HepG2 (cell line): ENCODE measurements around the gene NUP107. TPM values are rescaled to one million over a fixed set of nuclear protein-coding genes. Genes with fewer than 3 reads are reported as not detected.
A peak's percentile ranks its signal among the peaks of the same experiment; 100 is the strongest.

Experiments
- HNF4A ChIP-seq: sonication (generic); formaldehyde crosslinking; IDR thresholded peaks from 2 replicates; pipeline ENCODE4 v1.4.0; 2020; ENCODE audit warnings: missing genetic modification reagents
- JDP2 ChIP-seq: sonication (generic); formaldehyde crosslinking; IDR thresholded peaks from 2 replicates; pipeline ENCODE4 v1.8.1; 2022; ENCODE audit warnings: missing genetic modification reagents, borderline replicate concordance
- MYNN ChIP-seq: sonication (generic); formaldehyde crosslinking; IDR thresholded peaks from 2 replicates; pipeline ENCODE4 v1.4.0; 2020; ENCODE audit warnings: mild to moderate bottlenecking, low read depth, missing genetic modification reagents
- POGZ ChIP-seq: sonication (generic); formaldehyde crosslinking; IDR thresholded peaks from 2 replicates; pipeline ENCODE4 v1.4.0; 2020; ENCODE audit warnings: mild to moderate bottlenecking, missing genetic modification reagents
- TBP ChIP-seq: sonication (generic); formaldehyde crosslinking; IDR thresholded peaks from 2 replicates; pipeline ENCODE4 v1.5.0; 2020; ENCODE audit warnings: missing genetic modification reagents
- XRCC5 ChIP-seq: fragments of 200-400 bp; formaldehyde crosslinking; optimal IDR thresholded peaks from 2 replicates; pipeline ENCODE3; 2017; ENCODE audit warnings: mild to moderate bottlenecking, low read length
- ZNF746 ChIP-seq: sonication (generic); formaldehyde crosslinking; IDR thresholded peaks from 2 replicates; pipeline ENCODE4 v1.8.0; 2022; ENCODE audit warnings: mild to moderate bottlenecking, missing genetic modification reagents
- ZSCAN29 ChIP-seq: sonication (generic); formaldehyde crosslinking; conservative IDR thresholded peaks from 2 replicates; pipeline ENCODE4 v1.4.0; 2020; ENCODE audit warnings: mild to moderate bottlenecking, missing genetic modification reagents
- ZSCAN9 ChIP-seq: IDR thresholded peaks from 2 replicates; pipeline ENCODE4 v1.6.1; 2016; ENCODE audit warnings: borderline replicate concordance
- polyA plus RNA-seq, 8 experiments: library from polyadenylated mRNA; depleted of rRNA in 3 of 8; stranded (reverse) in 7 of 8; unstranded in 1 of 8; fragments of >200 nt; fragmentation: Illumina TruSeq in 4 of 8; extraction: Trizol in 4 of 8; gene quantifications; 2 replicates each; pipeline versions ENCODE4 v1.2.1 to v1.2.3, GENCODE V29; 2011 to 2016; ENCODE audit warnings: low read depth in 4 of 8, missing spikeins in 1 of 8, mixed read lengths in 1 of 8; ENCODE audit not compliant: insufficient read depth in 1 of 8
- total RNA-seq, 5 experiments: library from RNA; depleted of rRNA; stranded (reverse); fragments of >200 nt; fragmentation: Illumina TruSeq; extraction: Trizol; gene quantifications; 2 replicates each; pipeline ENCODE4 v1.2.3, GENCODE V29; 2016; ENCODE audit warnings: low read depth in 1 of 5
- TF ChIP-seq, protein P1 (sequence below): sonication (generic); formaldehyde crosslinking; IDR thresholded peaks from 2 replicates; pipeline ENCODE4; 2020; ENCODE audit warnings: missing genetic modification reagents, mild to moderate bottlenecking, borderline replicate concordance
- TF ChIP-seq, protein P2 (sequence below): sonication (generic); formaldehyde crosslinking; IDR thresholded peaks from 2 replicates; pipeline ENCODE4 v1.5.0; 2020; ENCODE audit warnings: mild to moderate bottlenecking, missing genetic modification reagents
- TF ChIP-seq, protein P3 (sequence below): sonication (generic); formaldehyde crosslinking; IDR thresholded peaks from 2 replicates; pipeline ENCODE4 v1.4.0; 2020; ENCODE audit warnings: missing genetic modification reagents
- TF ChIP-seq, protein P4 (sequence below): sonication (generic); IDR thresholded peaks from 2 replicates; pipeline ENCODE4 v1.6.1; 2016; ENCODE audit warnings: low read depth, borderline replicate concordance
- TF ChIP-seq, protein P5 (sequence below): sonication (generic); formaldehyde crosslinking; IDR thresholded peaks from 2 replicates; pipeline ENCODE4 v1.4.0; 2020; ENCODE audit warnings: mild to moderate bottlenecking, low read depth, missing genetic modification reagents
- TF ChIP-seq, protein P6 (sequence below): sonication (generic); formaldehyde crosslinking; IDR thresholded peaks from 2 replicates; pipeline ENCODE4 v1.8.1; 2023; ENCODE audit warnings: mild to moderate bottlenecking, moderate library complexity, missing genetic modification reagents

NUP107 gene
- total and polyA plus RNA-seq, 2 of the 13 experiments (the other 11 are each of a cell fraction or from before 2014, with no cell fraction given) = 54.7 to 100 TPM

DNA sequence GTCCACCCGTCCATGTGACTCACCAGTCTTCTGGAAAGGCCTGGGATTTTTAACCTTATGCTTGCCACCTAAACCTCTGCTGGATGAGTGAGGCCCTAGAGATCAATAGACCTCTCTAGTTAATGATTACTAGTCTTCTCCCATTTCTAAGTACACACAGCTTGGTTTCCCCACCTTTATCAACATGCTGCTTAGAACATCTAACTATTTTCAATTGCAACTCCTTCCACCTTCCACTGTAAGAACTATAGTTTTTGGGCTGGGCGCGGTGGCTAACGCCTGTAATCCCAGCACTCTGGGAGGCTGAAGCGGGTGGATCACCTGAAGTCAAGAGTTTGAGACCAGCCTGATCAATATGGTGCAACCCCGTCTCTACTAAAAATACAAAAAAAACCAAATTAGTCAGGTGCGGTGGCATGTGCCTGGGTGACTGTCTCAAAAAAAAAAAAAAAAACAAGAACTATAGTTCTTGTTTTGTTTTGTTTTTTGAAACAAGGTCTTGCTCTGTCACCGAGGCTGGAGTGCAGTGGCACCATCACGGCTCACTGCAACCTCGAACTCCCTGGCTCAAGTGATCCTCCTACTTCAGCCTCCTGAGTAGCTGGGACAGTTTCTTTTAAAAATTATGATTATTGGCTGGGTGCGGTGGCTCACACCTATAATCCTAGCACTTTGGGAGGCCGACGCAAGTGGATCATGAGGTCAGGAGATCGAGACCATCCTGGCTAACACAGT is 102.5 kb downstream of the NUP107 start (continued):
- no peak for TF ChIP-seq JDP2 (CRISPR knock-in tag)
- TF ChIP-seq, protein P1, sequence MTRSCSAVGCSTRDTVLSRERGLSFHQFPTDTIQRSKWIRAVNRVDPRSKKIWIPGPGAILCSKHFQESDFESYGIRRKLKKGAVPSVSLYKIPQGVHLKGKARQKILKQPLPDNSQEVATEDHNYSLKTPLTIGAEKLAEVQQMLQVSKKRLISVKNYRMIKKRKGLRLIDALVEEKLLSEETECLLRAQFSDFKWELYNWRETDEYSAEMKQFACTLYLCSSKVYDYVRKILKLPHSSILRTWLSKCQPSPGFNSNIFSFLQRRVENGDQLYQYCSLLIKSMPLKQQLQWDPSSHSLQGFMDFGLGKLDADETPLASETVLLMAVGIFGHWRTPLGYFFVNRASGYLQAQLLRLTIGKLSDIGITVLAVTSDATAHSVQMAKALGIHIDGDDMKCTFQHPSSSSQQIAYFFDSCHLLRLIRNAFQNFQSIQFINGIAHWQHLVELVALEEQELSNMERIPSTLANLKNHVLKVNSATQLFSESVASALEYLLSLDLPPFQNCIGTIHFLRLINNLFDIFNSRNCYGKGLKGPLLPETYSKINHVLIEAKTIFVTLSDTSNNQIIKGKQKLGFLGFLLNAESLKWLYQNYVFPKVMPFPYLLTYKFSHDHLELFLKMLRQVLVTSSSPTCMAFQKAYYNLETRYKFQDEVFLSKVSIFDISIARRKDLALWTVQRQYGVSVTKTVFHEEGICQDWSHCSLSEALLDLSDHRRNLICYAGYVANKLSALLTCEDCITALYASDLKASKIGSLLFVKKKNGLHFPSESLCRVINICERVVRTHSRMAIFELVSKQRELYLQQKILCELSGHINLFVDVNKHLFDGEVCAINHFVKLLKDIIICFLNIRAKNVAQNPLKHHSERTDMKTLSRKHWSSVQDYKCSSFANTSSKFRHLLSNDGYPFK (CRISPR knock-in tag) = peak; percentile 22; the same call in 1 of the 2 replicates
- TF ChIP-seq ZSCAN29 (CRISPR knock-in tag) = 0 out of 2 replicates have a peak, but pooled peaks have one; percentile 30
- TF ChIP-seq, protein P2, sequence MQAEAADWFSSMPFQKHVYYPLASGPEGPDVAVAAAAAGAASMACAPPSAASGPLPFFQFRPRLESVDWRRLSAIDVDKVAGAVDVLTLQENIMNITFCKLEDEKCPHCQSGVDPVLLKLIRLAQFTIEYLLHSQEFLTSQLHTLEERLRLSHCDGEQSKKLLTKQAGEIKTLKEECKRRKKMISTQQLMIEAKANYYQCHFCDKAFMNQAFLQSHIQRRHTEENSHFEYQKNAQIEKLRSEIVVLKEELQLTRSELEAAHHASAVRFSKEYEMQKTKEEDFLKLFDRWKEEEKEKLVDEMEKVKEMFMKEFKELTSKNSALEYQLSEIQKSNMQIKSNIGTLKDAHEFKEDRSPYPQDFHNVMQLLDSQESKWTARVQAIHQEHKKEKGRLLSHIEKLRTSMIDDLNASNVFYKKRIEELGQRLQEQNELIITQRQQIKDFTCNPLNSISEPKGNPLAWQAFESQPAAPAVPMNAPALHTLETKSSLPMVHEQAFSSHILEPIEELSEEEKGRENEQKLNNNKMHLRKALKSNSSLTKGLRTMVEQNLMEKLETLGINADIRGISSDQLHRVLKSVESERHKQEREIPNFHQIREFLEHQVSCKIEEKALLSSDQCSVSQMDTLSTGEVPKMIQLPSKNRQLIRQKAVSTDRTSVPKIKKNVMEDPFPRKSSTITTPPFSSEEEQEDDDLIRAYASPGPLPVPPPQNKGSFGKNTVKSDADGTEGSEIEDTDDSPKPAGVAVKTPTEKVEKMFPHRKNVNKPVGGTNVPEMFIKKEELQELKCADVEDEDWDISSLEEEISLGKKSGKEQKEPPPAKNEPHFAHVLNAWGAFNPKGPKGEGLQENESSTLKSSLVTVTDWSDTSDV = no peak
- TF ChIP-seq, protein P3, sequence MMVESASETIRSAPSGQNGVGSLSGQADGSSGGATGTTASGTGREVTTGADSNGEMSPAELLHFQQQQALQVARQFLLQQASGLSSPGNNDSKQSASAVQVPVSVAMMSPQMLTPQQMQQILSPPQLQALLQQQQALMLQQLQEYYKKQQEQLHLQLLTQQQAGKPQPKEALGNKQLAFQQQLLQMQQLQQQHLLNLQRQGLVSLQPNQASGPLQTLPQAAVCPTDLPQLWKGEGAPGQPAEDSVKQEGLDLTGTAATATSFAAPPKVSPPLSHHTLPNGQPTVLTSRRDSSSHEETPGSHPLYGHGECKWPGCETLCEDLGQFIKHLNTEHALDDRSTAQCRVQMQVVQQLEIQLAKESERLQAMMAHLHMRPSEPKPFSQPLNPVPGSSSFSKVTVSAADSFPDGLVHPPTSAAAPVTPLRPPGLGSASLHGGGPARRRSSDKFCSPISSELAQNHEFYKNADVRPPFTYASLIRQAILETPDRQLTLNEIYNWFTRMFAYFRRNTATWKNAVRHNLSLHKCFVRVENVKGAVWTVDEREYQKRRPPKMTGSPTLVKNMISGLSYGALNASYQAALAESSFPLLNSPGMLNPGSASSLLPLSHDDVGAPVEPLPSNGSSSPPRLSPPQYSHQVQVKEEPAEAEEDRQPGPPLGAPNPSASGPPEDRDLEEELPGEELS (CRISPR knock-in tag) = peak; percentile 92
- TF ChIP-seq, protein P4, sequence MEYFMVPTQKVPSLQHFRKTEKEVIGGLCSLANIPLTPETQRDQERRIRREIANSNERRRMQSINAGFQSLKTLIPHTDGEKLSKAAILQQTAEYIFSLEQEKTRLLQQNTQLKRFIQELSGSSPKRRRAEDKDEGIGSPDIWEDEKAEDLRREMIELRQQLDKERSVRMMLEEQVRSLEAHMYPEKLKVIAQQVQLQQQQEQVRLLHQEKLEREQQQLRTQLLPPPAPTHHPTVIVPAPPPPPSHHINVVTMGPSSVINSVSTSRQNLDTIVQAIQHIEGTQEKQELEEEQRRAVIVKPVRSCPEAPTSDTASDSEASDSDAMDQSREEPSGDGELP = peak; percentile 28; the same call in 1 of the 2 replicates
- TF ChIP-seq MYNN (CRISPR knock-in tag) = no peak
- TF ChIP-seq, protein P5, sequence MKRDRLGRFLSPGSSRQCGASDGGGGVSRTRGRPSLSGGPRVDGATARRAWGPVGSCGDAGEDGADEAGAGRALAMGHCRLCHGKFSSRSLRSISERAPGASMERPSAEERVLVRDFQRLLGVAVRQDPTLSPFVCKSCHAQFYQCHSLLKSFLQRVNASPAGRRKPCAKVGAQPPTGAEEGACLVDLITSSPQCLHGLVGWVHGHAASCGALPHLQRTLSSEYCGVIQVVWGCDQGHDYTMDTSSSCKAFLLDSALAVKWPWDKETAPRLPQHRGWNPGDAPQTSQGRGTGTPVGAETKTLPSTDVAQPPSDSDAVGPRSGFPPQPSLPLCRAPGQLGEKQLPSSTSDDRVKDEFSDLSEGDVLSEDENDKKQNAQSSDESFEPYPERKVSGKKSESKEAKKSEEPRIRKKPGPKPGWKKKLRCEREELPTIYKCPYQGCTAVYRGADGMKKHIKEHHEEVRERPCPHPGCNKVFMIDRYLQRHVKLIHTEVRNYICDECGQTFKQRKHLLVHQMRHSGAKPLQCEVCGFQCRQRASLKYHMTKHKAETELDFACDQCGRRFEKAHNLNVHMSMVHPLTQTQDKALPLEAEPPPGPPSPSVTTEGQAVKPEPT (CRISPR knock-in tag) = no peak
- peak; percentile 9; the same call in 1 of the 2 replicates for TF ChIP-seq POGZ (CRISPR knock-in tag)
- peak; percentile 65; the same call in 1 of the 2 replicates for TF ChIP-seq ZSCAN9 (CRISPR knock-in tag)
- no peak for TF ChIP-seq TBP
- no peak for TF ChIP-seq XRCC5
- TF ChIP-seq, protein P6, sequence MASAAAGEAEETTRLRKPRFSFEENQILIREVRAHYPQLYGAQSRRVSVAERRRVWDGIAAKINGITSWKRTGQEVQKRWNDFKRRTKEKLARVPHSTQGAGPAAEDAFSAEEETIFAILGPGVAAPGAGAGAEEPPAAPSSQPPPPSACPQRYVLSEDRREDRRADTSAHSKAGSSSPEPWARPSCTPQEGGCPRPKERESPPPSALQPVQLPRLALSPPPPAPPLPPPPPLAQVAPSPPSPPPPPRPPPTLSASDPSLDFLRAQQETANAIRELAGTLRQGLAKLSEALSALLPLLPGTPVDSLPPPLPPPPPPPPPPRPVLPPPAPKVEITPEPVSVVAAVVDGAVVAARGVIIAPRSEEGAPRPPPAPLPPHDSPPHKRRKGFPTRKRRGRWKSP (CRISPR knock-in tag) = peak; percentile 47; the same call in 1 of the 2 replicates
- 0 out of 2 replicates have a peak, but pooled peaks have one; percentile 29 for TF ChIP-seq HNF4A (CRISPR knock-in tag)
- no peak; the same call in 1 of the 2 replicates for TF ChIP-seq ZNF746 (CRISPR knock-in tag)
